ENCODE results near the gene DOCK2.

- TF ChIP-seq CTCF (IDR thresholded peaks at IDR 0.05) (no peak), POLR2A (IDR thresholded peaks at IDR 0.05) (no peak)
Measured at GRCh38 chr5:169920474-169920873, 283.4 kb downstream of the DOCK2 start.

All from uterus (tissue), 2 donors.